ENCODE measurements around the gene AGPAT2. TPM values are rescaled to one million over a fixed set of nuclear protein-coding genes. Genes with fewer than 3 reads are reported as not detected.

Gene AGPAT2
- polyA plus RNA-seq, 3 donors: 33.7 to 40.3 (median 34.5) TPM

- no peak for DNase-seq (ENCODE audit: low read depth in 3 of 3, low spot score in 2 of 3)
Observed at GRCh38 chr9:136675477-136676296, 11.6 kb downstream of the AGPAT2 start.

GRCh38 chr9:136674786-136675349 lies 12.4 kb downstream of the AGPAT2 start:
- no peak for DNase-seq (ENCODE audit: low read depth in 3 of 3, low spot score in 2 of 3)

- no peak for DNase-seq (ENCODE audit: low read depth in 3 of 3, low spot score in 2 of 3)
Observed at GRCh38 chr9:136673975-136674785, 13.1 kb downstream of the AGPAT2 start.

- no peak for DNase-seq (ENCODE audit: low read depth in 3 of 3, low spot score in 2 of 3)
Observed at GRCh38 chr9:136673088-136673974, 13.9 kb downstream of the AGPAT2 start.

- no peak for DNase-seq (ENCODE audit: low read depth in 3 of 3, low spot score in 2 of 3)
Observed at GRCh38 chr9:136672431-136673087, 14.7 kb downstream of the AGPAT2 start.

GRCh38 chr9:136671646-136672430 lies 15.4 kb downstream of the AGPAT2 start:
- DNase-seq (ENCODE audit: low read depth in 3 of 3, low spot score in 2 of 3): no peak

- DNase-seq (ENCODE audit: low read depth in 3 of 3, low spot score in 2 of 3): no peak
Observed at GRCh38 chr9:136671254-136671614, 16.0 kb downstream of the AGPAT2 start.

- no peak for DNase-seq (ENCODE audit: low read depth in 3 of 3, low spot score in 2 of 3)
Observed at GRCh38 chr9:136670576-136671253, 16.5 kb downstream of the AGPAT2 start.

GRCh38 chr9:136669791-136670464 lies 17.3 kb downstream of the AGPAT2 start:
- no peak for DNase-seq (ENCODE audit: low read depth in 3 of 3, low spot score in 2 of 3)

GRCh38 chr9:136668983-136669790 lies 18.1 kb downstream of the AGPAT2 start:
- no peak for DNase-seq (ENCODE audit: low read depth in 3 of 3, low spot score in 2 of 3)

GRCh38 chr9:136667940-136668760 lies 19.1 kb downstream of the AGPAT2 start:
- DNase-seq (ENCODE audit: low read depth in 3 of 3, low spot score in 2 of 3): no peak

- DNase-seq (ENCODE audit: low read depth in 3 of 3, low spot score in 2 of 3): no peak
Observed at GRCh38 chr9:136667214-136667939, 19.9 kb downstream of the AGPAT2 start.

GRCh38 chr9:136666372-136667213 lies 20.7 kb downstream of the AGPAT2 start:
- no peak for DNase-seq (ENCODE audit: low read depth in 3 of 3, low spot score in 2 of 3)

GRCh38 chr9:136665704-136666371 lies 21.4 kb downstream of the AGPAT2 start:
- no peak for DNase-seq (ENCODE audit: low read depth in 3 of 3, low spot score in 2 of 3)
